HUES6 (cell line): ENCODE data around the gene JAZF1.
A peak's percentile ranks its signal among the peaks of the same experiment; 100 is the strongest.

ENCODE experiments used
- H3K27ac ChIP-seq: 2 replicates; pipeline ENCODE4 v1.7.0; 2013; ENCODE audit warnings: low read depth, mild to moderate bottlenecking, low read length, inconsistent platforms
- H3K27me3 ChIP-seq: 2 replicates; pipeline ENCODE4 v1.6.1; 2013; ENCODE audit warnings: low read length; ENCODE audit not compliant: control insufficient read depth, insufficient read depth
- H3K36me3 ChIP-seq: 2 replicates; pipeline ENCODE4 v1.6.1; 2013; ENCODE audit warnings: low read length; ENCODE audit not compliant: control insufficient read depth, insufficient read depth
- H3K4me1 ChIP-seq: 2 replicates; pipeline ENCODE4 v1.6.1; 2013; ENCODE audit warnings: low read length; ENCODE audit not compliant: control insufficient read depth, insufficient read depth
- H3K4me3 ChIP-seq: 2 replicates; pipeline ENCODE4 v1.5.1; 2013; ENCODE audit warnings: low read depth, low read length
- H3K9ac ChIP-seq: one replicate; pipeline ENCODE4 v1.6.1; 2013; ENCODE audit warnings: mild to moderate bottlenecking, low read length
- H3K9me3 ChIP-seq: 2 replicates; pipeline ENCODE4 v1.6.1; 2013; ENCODE audit warnings: low read depth, low read length; ENCODE audit not compliant: control insufficient read depth, insufficient read depth

Gene JAZF1

GRCh38 chr7:28180364-28181147 lies at the start of gene JAZF1:
Gene JAZF1 (minus strand): TSS chr7:28180795.
- H3K27ac ChIP-seq = no peak within 1 kb of the TSS
- peaks cover 5% of the 10 kb centered on the region for H3K27me3 ChIP-seq
- H3K9ac ChIP-seq = peak within 1 kb of the TSS; percentile 47
- peak within 1 kb of the TSS; percentile 77 for H3K4me3 ChIP-seq
- H3K4me1 ChIP-seq = peaks cover 39% of the 10 kb centered on the region
- H3K9me3 ChIP-seq = no peaks in the 10 kb centered on the region
- H3K36me3 ChIP-seq = no peaks in the 10 kb centered on the region

GRCh38 chr7:28230261-28230660 lies 49.7 kb upstream of the JAZF1 start:
- Histone ChIP-seq H3K27ac (no peak overlapping the region), H3K4me1 (peaks cover 33% of the 10 kb centered on the region), H3K9me3 (no peaks in the 10 kb centered on the region), H3K9ac (no peak overlapping the region), H3K4me3 (no peak overlapping the region), H3K27me3 (no peaks in the 10 kb centered on the region), H3K36me3 (no peaks in the 10 kb centered on the region)

GRCh38 chr7:28228396-28228795 lies 47.8 kb upstream of the JAZF1 start:
- H3K4me1 ChIP-seq = peaks cover 35% of the 10 kb centered on the region
- no peak overlapping the region for H3K9ac ChIP-seq
- no peaks in the 10 kb centered on the region for H3K27me3 ChIP-seq
- no peaks in the 10 kb centered on the region for H3K36me3 ChIP-seq
- H3K9me3 ChIP-seq = no peaks in the 10 kb centered on the region
- no peak overlapping the region for H3K4me3 ChIP-seq
- H3K27ac ChIP-seq = no peak overlapping the region

GRCh38 chr7:28226003-28226402 lies 45.4 kb upstream of the JAZF1 start:
- no peak overlapping the region for H3K27ac ChIP-seq
- H3K36me3 ChIP-seq = no peaks in the 10 kb centered on the region
- H3K9ac ChIP-seq = no peak overlapping the region
- H3K9me3 ChIP-seq = no peaks in the 10 kb centered on the region
- H3K4me3 ChIP-seq = no peak overlapping the region
- no peaks in the 10 kb centered on the region for H3K27me3 ChIP-seq
- H3K4me1 ChIP-seq = peaks cover 26% of the 10 kb centered on the region

- Histone ChIP-seq H3K36me3 (no peaks in the 10 kb centered on the region), H3K27me3 (no peaks in the 10 kb centered on the region)
These were observed 45.0 kb upstream of the JAZF1 start for GRCh38 chr7:28225576-28225975.

GRCh38 chr7:28224675-28225074 lies 44.1 kb upstream of the JAZF1 start:
- Histone ChIP-seq H3K27me3 (no peaks in the 10 kb centered on the region), H3K4me1 (peaks cover 21% of the 10 kb centered on the region), H3K4me3 (no peak overlapping the region), H3K9me3 (no peaks in the 10 kb centered on the region), H3K9ac (no peak overlapping the region), H3K36me3 (no peaks in the 10 kb centered on the region), H3K27ac (no peak overlapping the region)

More at GRCh38 chr7:28225576-28225975, 45.0 kb upstream of the JAZF1 start:
- H3K9ac ChIP-seq = no peak overlapping the region
- H3K4me3 ChIP-seq = no peak overlapping the region
- H3K27ac ChIP-seq = no peak overlapping the region
- no peaks in the 10 kb centered on the region for H3K9me3 ChIP-seq
- H3K4me1 ChIP-seq = peaks cover 26% of the 10 kb centered on the region

- no peak overlapping the region for H3K9ac ChIP-seq
- H3K4me1 ChIP-seq = peaks cover 21% of the 10 kb centered on the region
- no peaks in the 10 kb centered on the region for H3K27me3 ChIP-seq
- no peaks in the 10 kb centered on the region; the same call in 1 of the 2 replicates for H3K9me3 ChIP-seq
- no peaks in the 10 kb centered on the region for H3K36me3 ChIP-seq
- H3K27ac ChIP-seq = no peak overlapping the region
- no peak overlapping the region for H3K4me3 ChIP-seq
These were observed 43.6 kb upstream of the JAZF1 start for GRCh38 chr7:28224172-28224571.

- H3K36me3 ChIP-seq = no peaks in the 10 kb centered on the region
- peaks cover 21% of the 10 kb centered on the region for H3K4me1 ChIP-seq
- no peak overlapping the region for H3K9ac ChIP-seq
- H3K27me3 ChIP-seq = no peaks in the 10 kb centered on the region
- H3K4me3 ChIP-seq = no peak overlapping the region
- H3K9me3 ChIP-seq = no peaks in the 10 kb centered on the region; the same call in 1 of the 2 replicates
- no peak overlapping the region for H3K27ac ChIP-seq
These were observed 42.0 kb upstream of the JAZF1 start for GRCh38 chr7:28222636-28223035.

GRCh38 chr7:28219793-28220192 lies 39.2 kb upstream of the JAZF1 start:
- no peaks in the 10 kb centered on the region; the same call in 1 of the 2 replicates for H3K9me3 ChIP-seq

GRCh38 chr7:28217143-28217542 lies 36.5 kb upstream of the JAZF1 start:
- no peaks in the 10 kb centered on the region for H3K4me1 ChIP-seq
- H3K4me3 ChIP-seq = no peak overlapping the region
- H3K9ac ChIP-seq = no peak overlapping the region
- no peaks in the 10 kb centered on the region for H3K36me3 ChIP-seq
- no peaks in the 10 kb centered on the region for H3K27me3 ChIP-seq
- no peak overlapping the region for H3K27ac ChIP-seq
- no peaks in the 10 kb centered on the region; the same call in 1 of the 2 replicates for H3K9me3 ChIP-seq

More at GRCh38 chr7:28219793-28220192, 39.2 kb upstream of the JAZF1 start:
- H3K9ac ChIP-seq = no peak overlapping the region
- H3K36me3 ChIP-seq = no peaks in the 10 kb centered on the region
- H3K4me1 ChIP-seq = peaks cover 2% of the 10 kb centered on the region; the same call in 1 of the 2 replicates
- H3K4me3 ChIP-seq = no peak overlapping the region
- no peak overlapping the region for H3K27ac ChIP-seq
- H3K27me3 ChIP-seq = no peaks in the 10 kb centered on the region

GRCh38 chr7:28211006-28211405 lies 30.4 kb upstream of the JAZF1 start:
- H3K27ac ChIP-seq = no peak overlapping the region
- H3K9me3 ChIP-seq = no peaks in the 10 kb centered on the region

More at GRCh38 chr7:28211006-28211405, 30.4 kb upstream of the JAZF1 start:
- Histone ChIP-seq H3K4me1 (no peaks in the 10 kb centered on the region), H3K27me3 (no peaks in the 10 kb centered on the region), H3K9ac (no peak overlapping the region), H3K36me3 (no peaks in the 10 kb centered on the region), H3K4me3 (no peak overlapping the region)
